ENCODE measurements around the gene OLFML3. TPM values are rescaled to one million over a fixed set of nuclear protein-coding genes. Genes with fewer than 3 reads are reported as not detected.
"Not testable (repeated sequence)": the region's sequence is repeated elsewhere in the genome, so short reads cannot be mapped to it uniquely, and the experiment has no call there.

The OLFML3 gene
- total RNA-seq, 3 donors from 2014 or later = 0.15 to 0.21 (median 0.16) TPM

- Mint-ChIP-seq H3K36me3 (ENCODE audit: insufficient read depth) (peaks cover 2% of the 10 kb centered on the region), H3K4me1 (ENCODE audit: low read depth) (no peaks in the 10 kb centered on the region), H3K4me3 (no peak overlapping the region), H3K27me3 (ENCODE audit: low read depth) (peaks cover 6% of the 10 kb centered on the region), H3K9me3 (peaks cover 16% of the 10 kb centered on the region)
- DNase-seq (no peak), ATAC-seq (no peak)
Observed at GRCh38 chr1:113993072-113993471, 13.8 kb downstream of the OLFML3 start.

- no peaks in the 10 kb centered on the region for H3K4me1 Mint-ChIP-seq (ENCODE audit: low read depth)
- H3K27me3 Mint-ChIP-seq (ENCODE audit: low read depth) = peaks cover 8% of the 10 kb centered on the region
- peaks cover 2% of the 10 kb centered on the region for H3K36me3 Mint-ChIP-seq (ENCODE audit: insufficient read depth)
- no peak overlapping the region for H3K4me3 Mint-ChIP-seq
- no peak for DNase-seq
- no peak for ATAC-seq
- peaks cover 16% of the 10 kb centered on the region for H3K9me3 Mint-ChIP-seq
Observed at GRCh38 chr1:113993766-113994165, 14.5 kb downstream of the OLFML3 start.

GRCh38 chr1:113995382-113995781 is 16.1 kb downstream of the OLFML3 start:
- no peak for DNase-seq
- ATAC-seq = no peak
- Mint-ChIP-seq H3K4me3 (no peak overlapping the region), H3K27me3 (ENCODE audit: low read depth) (peaks cover 9% of the 10 kb centered on the region), H3K36me3 (ENCODE audit: insufficient read depth) (peaks cover 2% of the 10 kb centered on the region), H3K4me1 (ENCODE audit: low read depth) (no peaks in the 10 kb centered on the region), H3K9me3 (peaks cover 16% of the 10 kb centered on the region)

- Mint-ChIP-seq H3K9me3 (peaks cover 16% of the 10 kb centered on the region), H3K4me3 (no peak overlapping the region), H3K4me1 (ENCODE audit: low read depth) (no peaks in the 10 kb centered on the region), H3K27me3 (ENCODE audit: low read depth) (peaks cover 3% of the 10 kb centered on the region), H3K36me3 (ENCODE audit: insufficient read depth) (peaks cover 2% of the 10 kb centered on the region)
- ATAC-seq (no peak), DNase-seq (no peak)
Observed at GRCh38 chr1:113998361-113998760, 19.1 kb downstream of the OLFML3 start.

GRCh38 chr1:113999233-113999632 is 20.0 kb downstream of the OLFML3 start:
- H3K9me3 Mint-ChIP-seq = peaks cover 13% of the 10 kb centered on the region
- no peak for DNase-seq
- no peaks in the 10 kb centered on the region for H3K4me1 Mint-ChIP-seq (ENCODE audit: low read depth)
- no peak overlapping the region for H3K4me3 Mint-ChIP-seq
- no peak for ATAC-seq
- peaks cover 2% of the 10 kb centered on the region for H3K36me3 Mint-ChIP-seq (ENCODE audit: insufficient read depth)
- H3K27me3 Mint-ChIP-seq (ENCODE audit: low read depth) = peaks cover 3% of the 10 kb centered on the region

GRCh38 chr1:113999799-114000198 is 20.5 kb downstream of the OLFML3 start:
- Mint-ChIP-seq H3K4me3 (no peak overlapping the region), H3K9me3 (peaks cover 9% of the 10 kb centered on the region), H3K27me3 (ENCODE audit: low read depth) (peaks cover 3% of the 10 kb centered on the region), H3K36me3 (ENCODE audit: insufficient read depth) (peaks cover 2% of the 10 kb centered on the region), H3K4me1 (ENCODE audit: low read depth) (no peaks in the 10 kb centered on the region)
- ATAC-seq (no peak), DNase-seq (no peak)

GRCh38 chr1:114000406-114000805 is 21.1 kb downstream of the OLFML3 start:
- peaks cover 2% of the 10 kb centered on the region for H3K36me3 Mint-ChIP-seq (ENCODE audit: insufficient read depth)
- no peak for DNase-seq
- ATAC-seq = no peak
- peaks cover 3% of the 10 kb centered on the region for H3K27me3 Mint-ChIP-seq (ENCODE audit: low read depth)
- no peaks in the 10 kb centered on the region for H3K4me1 Mint-ChIP-seq (ENCODE audit: low read depth)
- no peak overlapping the region for H3K4me3 Mint-ChIP-seq
- peaks cover 3% of the 10 kb centered on the region for H3K9me3 Mint-ChIP-seq

GRCh38 chr1:114002492-114003239 is 23.4 kb downstream of the OLFML3 start:
- no peaks in the 10 kb centered on the region for H3K36me3 Mint-ChIP-seq (ENCODE audit: insufficient read depth)
- DNase-seq = no peak
- no peaks in the 10 kb centered on the region for H3K4me1 Mint-ChIP-seq (ENCODE audit: low read depth)
- ATAC-seq = no peak
- no peak overlapping the region for H3K4me3 Mint-ChIP-seq
- H3K9me3 Mint-ChIP-seq = no peaks in the 10 kb centered on the region
- H3K27me3 Mint-ChIP-seq (ENCODE audit: low read depth) = peaks cover 3% of the 10 kb centered on the region

- Mint-ChIP-seq H3K27me3 (ENCODE audit: low read depth) (peaks cover 1% of the 10 kb centered on the region), H3K4me3 (no peak overlapping the region), H3K4me1 (ENCODE audit: low read depth) (no peaks in the 10 kb centered on the region), H3K36me3 (ENCODE audit: insufficient read depth) (no peaks in the 10 kb centered on the region), H3K9me3 (no peaks in the 10 kb centered on the region)
- DNase-seq = no peak
- ATAC-seq = no peak
Observed at GRCh38 chr1:114003431-114003830, 24.2 kb downstream of the OLFML3 start.

- not testable (repeated sequence) for H3K9me3 Mint-ChIP-seq; H3K27me3 Mint-ChIP-seq (ENCODE audit: low read depth); H3K4me1 Mint-ChIP-seq (ENCODE audit: low read depth); H3K36me3 Mint-ChIP-seq (ENCODE audit: insufficient read depth); DNase-seq; H3K4me3 Mint-ChIP-seq; ATAC-seq
Observed at GRCh38 chr1:114006825-114007224, 27.6 kb downstream of the OLFML3 start.

- H3K27me3 Mint-ChIP-seq (ENCODE audit: low read depth) = no peaks in the 10 kb centered on the region
- no peaks in the 10 kb centered on the region for H3K9me3 Mint-ChIP-seq
- no peak overlapping the region for H3K4me3 Mint-ChIP-seq
- ATAC-seq = no peak
- no peaks in the 10 kb centered on the region for H3K36me3 Mint-ChIP-seq (ENCODE audit: insufficient read depth)
- no peaks in the 10 kb centered on the region for H3K4me1 Mint-ChIP-seq (ENCODE audit: low read depth)
- DNase-seq = no peak
Observed at GRCh38 chr1:114008480-114008941, 29.2 kb downstream of the OLFML3 start.

GRCh38 chr1:114008993-114009392 is 29.7 kb downstream of the OLFML3 start:
- Mint-ChIP-seq H3K4me3 (no peak overlapping the region), H3K27me3 (ENCODE audit: low read depth) (peaks cover 2% of the 10 kb centered on the region), H3K4me1 (ENCODE audit: low read depth) (no peaks in the 10 kb centered on the region), H3K36me3 (ENCODE audit: insufficient read depth) (no peaks in the 10 kb centered on the region), H3K9me3 (no peaks in the 10 kb centered on the region)
- no peak for DNase-seq
- ATAC-seq = no peak

GRCh38 chr1:114009393-114009792 is 30.1 kb downstream of the OLFML3 start:
- H3K4me3 Mint-ChIP-seq = no peak overlapping the region

GRCh38 chr1:114010433-114011184 is 31.3 kb downstream of the OLFML3 start:
- ATAC-seq = no peak
- Mint-ChIP-seq H3K27me3 (ENCODE audit: low read depth) (peaks cover 9% of the 10 kb centered on the region), H3K9me3 (no peaks in the 10 kb centered on the region), H3K4me1 (ENCODE audit: low read depth) (no peaks in the 10 kb centered on the region), H3K4me3 (no peak overlapping the region), H3K36me3 (ENCODE audit: insufficient read depth) (no peaks in the 10 kb centered on the region)
- DNase-seq = no peak

More at GRCh38 chr1:114009393-114009792, 30.1 kb downstream of the OLFML3 start:
- Mint-ChIP-seq H3K4me1 (ENCODE audit: low read depth) (no peaks in the 10 kb centered on the region), H3K36me3 (ENCODE audit: insufficient read depth) (no peaks in the 10 kb centered on the region), H3K27me3 (ENCODE audit: low read depth) (peaks cover 3% of the 10 kb centered on the region), H3K9me3 (no peaks in the 10 kb centered on the region)
- DNase-seq (no peak), ATAC-seq (no peak)

- H3K27me3 Mint-ChIP-seq (ENCODE audit: low read depth) = peaks cover 9% of the 10 kb centered on the region
Observed at GRCh38 chr1:114011796-114012195, 32.5 kb downstream of the OLFML3 start.

More at GRCh38 chr1:114011796-114012195, 32.5 kb downstream of the OLFML3 start:
- no peak for DNase-seq
- Mint-ChIP-seq H3K9me3 (no peaks in the 10 kb centered on the region), H3K4me1 (ENCODE audit: low read depth) (no peaks in the 10 kb centered on the region), H3K36me3 (ENCODE audit: insufficient read depth) (no peaks in the 10 kb centered on the region), H3K4me3 (no peak overlapping the region)
- ATAC-seq = no peak
